ENCODE data around the gene CCT2. TPM values are rescaled to one million over a fixed set of nuclear protein-coding genes. Genes with fewer than 3 reads are reported as not detected.
"Not testable (repeated sequence)": the region's sequence is repeated elsewhere in the genome, so short reads cannot be mapped to it uniquely, and the experiment has no call there.

CCT2 gene
- total RNA-seq, 1 donor from 2014 or later, result 297 TPM

GRCh38 chr12:69583203-69583602, 2.1 kb upstream of the CCT2 start:
- no peak for DNase-seq (ENCODE audit: low read depth)

DNA sequence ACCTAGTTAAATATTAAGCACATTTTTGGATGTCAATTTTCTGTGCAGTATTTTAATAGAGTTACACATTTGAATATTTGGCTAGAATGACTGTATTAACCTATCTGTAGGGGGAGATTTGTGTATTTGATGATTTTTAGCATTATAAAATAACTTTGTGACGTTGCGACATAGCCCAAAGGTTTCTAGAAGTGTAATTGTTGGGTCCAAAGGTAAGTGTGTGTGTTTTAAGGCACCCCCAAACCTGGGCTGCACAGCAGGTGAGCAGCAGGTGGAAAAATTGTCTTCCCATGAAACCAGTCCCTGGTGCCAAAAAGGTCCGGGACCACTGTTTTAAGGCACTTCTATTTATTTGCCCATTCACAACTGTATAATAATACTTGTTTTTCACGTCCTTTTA, 3.3 kb downstream of the CCT2 start:
- DNase-seq (ENCODE audit: low read depth), result no peak

DNA sequence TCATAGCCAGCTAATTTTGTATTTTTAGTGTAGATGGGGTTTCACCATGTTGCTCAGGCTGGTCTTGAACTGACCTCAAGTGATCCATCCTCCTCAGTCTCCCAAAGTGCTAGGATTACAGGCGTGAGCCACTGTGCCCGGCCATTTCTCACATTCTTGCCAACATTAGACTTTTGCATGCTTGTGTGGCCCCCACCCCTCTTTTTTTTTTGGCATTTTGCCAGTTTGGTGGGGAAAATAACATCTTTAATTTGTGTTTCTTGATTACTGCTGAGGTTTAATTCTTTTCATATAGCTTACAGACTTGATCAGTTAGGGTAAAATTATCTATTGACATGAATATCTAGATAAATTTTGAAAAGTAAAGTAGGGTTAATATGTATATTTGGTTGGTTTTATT, 3.8 kb downstream of the CCT2 start:
- no peak for DNase-seq (ENCODE audit: low read depth)

- DNase-seq (ENCODE audit: low read depth), result no peak
These were observed 10.4 kb downstream of the CCT2 start for GRCh38 chr12:69595689-69596088.

DNA sequence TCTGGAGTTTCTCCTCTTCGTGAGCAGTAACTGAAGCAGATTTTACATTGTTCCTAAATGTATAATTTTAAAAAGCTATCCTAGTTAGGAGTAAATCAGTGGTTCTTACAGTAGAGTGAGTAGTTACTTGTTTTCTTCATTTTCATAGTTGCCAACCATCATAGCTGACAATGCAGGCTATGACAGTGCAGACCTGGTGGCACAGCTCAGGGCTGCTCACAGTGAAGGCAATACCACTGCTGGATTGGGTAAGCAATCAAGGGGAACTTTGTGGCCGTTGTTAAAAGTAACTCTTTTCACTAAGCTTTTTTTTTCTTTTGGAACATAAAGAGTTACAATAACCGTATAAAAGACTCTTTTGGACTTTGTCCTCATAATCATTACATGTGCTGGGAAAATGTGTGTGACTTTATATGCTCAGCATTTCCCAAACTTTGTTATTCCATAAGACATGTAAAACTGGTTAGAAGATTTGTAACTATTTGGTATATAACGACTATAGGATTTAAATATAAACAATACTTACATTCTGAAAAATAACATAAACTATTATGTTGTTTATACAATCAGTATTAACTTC, 13.0 kb downstream of the CCT2 start:
- DNase-seq (ENCODE audit: low read depth), result no peak

- DNase-seq (ENCODE audit: low read depth), result no peak
These were observed 15.5 kb downstream of the CCT2 start for GRCh38 chr12:69600804-69601203.

DNA sequence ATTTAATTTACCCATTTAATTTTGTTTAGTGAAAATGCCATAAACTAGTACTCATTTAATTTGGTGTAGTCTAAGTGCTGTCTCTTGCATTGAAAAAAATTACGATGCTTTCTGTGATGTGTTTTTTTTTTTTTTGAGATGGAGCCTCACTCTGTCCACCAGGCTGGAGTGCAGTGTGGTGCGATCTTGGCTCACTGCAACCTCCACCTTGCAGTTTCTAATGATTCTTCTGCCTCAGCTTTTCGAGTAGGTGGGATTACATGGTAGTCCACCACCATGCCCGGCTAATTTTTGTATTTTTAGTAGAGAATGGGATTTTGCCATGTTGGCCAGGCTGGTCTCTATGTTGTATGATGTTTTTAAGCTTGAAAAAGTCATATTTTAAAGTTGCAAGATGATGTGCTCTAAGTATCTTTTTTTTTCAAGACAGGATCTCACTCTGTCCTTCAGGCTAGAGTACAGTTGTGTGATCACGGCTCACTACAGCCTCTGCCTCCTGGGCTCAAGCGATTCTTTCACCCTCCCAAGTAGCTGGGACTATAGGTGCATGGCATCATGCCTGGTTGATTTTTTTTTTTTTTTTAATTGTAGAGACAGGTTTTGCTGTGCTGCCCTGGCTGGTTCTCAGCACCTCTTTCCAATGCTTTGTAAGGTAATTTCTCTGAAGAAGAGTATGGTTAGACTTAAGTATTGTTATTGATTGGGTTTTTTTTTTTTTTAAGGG, 16.9 kb downstream of the CCT2 start:
- DNase-seq (ENCODE audit: low read depth), result no peak

DNA sequence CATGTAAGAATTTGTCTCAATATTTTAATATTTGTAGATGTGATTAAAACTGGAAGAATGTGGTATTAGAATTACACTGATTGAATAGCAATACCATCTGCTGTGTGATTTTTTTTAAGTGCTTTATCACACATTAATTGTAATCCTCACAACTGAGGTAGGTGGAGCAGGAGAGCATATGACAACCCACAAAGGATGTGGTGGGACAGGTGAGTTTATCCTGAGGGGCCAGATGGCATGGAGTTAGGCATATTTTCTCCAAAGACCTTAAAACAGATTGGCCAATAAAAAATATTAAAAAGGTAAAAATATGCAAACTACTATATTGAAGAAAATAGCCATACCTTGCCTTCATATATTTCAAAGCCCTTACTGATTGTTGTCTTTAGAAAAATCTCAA, 17.7 kb downstream of the CCT2 start:
- no peak for DNase-seq (ENCODE audit: low read depth)

DNA sequence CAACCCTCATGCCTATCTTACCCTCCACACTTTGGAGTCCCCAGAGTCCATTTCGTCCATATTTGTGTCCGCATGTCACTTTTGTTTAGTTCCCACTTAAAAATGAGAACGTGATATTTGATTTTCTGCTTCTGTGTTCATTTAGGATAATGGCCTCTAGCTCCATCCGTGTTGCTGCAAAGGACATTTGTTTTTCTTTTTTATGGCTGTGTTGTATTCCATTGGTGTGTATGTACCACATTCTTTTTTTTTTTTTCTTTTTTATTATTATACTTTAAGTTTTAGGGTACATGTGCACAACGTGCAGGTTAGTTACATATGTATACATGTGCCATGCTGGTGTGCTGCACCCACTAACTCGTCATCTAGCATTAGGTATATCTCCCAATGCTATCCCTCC, 18.3 kb downstream of the CCT2 start:
- DNase-seq (ENCODE audit: low read depth), result not testable (repeated sequence)

- not testable (repeated sequence) for DNase-seq (ENCODE audit: low read depth)
These were observed 19.0 kb downstream of the CCT2 start for GRCh38 chr12:69604275-69604674.

DNA sequence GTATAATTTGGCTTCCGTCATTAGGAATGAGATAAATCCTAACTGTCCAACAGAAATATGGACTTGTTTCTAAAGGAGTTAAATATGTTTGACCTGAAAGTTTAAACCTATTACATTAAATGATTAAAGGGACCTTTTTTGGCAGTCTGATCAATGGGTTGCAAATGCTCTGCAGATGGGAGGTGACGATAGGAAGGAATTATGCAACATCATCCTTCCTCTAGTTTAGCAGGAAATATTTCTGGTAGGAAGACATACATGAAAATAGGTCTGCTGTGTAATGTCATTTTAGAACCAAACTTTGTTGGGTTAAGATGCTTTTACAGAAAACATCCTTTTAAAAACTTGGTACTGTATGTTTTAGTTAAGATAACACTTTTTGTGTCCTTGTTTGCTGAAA, 22.9 kb downstream of the CCT2 start:
- DNase-seq (ENCODE audit: low read depth), result no peak

- no peak for DNase-seq (ENCODE audit: low read depth)
These were observed 24.9 kb downstream of the CCT2 start for GRCh38 chr12:69610126-69610525.

- DNase-seq (ENCODE audit: low read depth), result no peak
These were observed 25.5 kb downstream of the CCT2 start, which contains the start of gene LRRC10 for GRCh38 chr12:69610729-69611128. TSS of gene LRRC10 (minus strand) at chr12:69610907. CDS start at chr12:69610838, 69 bp downstream.

GRCh38 chr12:69613351-69613750, 28.1 kb downstream of the CCT2 start:
- peak; percentile 74 for DNase-seq (ENCODE audit: low read depth)

- DNase-seq (ENCODE audit: low read depth), result no peak
These were observed 30.8 kb downstream of the CCT2 start for GRCh38 chr12:69616025-69616424.

DNA sequence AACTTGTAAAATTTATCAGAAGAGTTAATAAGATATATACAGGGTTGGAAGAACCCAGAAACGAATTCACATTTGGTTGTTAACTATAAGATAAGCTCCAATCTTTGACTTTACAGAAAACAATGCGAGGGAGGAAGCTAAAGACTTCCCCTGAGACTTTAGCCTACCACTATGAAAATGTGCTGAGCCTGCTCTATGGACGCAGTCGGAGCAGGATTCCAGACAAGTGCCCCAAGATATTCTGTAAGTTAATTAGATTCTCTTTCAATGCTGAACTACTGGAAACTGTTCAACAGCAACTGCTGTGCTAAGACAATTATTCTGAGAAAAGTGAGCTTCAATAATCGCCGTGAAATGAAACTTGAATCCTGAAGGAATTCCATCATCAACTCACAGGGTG, 33.8 kb downstream of the CCT2 start:
- no peak for DNase-seq (ENCODE audit: low read depth)

DNA sequence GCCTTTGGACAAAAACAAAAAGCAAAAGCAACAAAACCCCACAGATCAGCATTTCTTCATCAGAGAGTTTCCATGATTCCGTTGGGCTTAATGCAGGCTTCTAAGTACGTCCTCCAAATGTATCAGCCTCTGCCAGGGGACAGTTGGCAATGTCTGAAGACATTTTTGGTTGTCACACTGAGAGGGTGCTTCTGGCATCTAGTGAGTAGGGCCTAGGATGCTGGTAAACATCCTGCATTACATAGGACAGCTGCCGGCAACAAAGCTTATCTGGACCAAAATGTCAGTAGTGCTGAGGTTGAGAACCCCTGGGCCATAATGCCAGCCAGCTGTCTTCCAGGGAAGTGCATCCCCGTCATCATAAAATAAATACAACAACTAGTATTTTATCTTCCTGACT, 34.8 kb downstream of the CCT2 start:
- DNase-seq (ENCODE audit: low read depth), result no peak

DNA sequence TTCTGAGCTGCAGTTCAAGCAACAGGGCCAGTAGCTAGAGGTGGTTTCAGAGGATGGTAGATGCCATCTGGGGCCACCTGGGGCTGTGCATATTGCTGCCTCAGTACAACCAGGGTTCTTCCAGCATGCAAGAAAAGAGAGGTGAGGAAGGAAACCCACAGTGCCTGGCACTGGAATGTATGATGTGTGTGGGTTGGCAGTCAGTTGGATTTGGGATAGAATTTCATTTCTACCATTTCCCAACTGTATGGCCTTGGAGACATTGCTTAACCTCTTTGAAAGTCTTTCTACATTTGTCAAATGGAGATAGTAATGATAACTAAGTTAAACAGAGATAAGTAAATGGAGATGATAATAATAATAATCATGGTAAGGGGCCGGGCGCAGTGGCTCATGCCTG, 35.7 kb downstream of the CCT2 start:
- no peak for DNase-seq (ENCODE audit: low read depth)

- no peak for DNase-seq (ENCODE audit: low read depth)
These were observed 36.3 kb downstream of the CCT2 start for GRCh38 chr12:69621551-69621950.

GRCh38 chr12:69623970-69624369, 38.7 kb downstream of the CCT2 start:
- DNase-seq (ENCODE audit: low read depth), result no peak

- no peak for DNase-seq (ENCODE audit: low read depth)
These were observed 42.2 kb downstream of the CCT2 start for GRCh38 chr12:69627501-69627900.

DNA sequence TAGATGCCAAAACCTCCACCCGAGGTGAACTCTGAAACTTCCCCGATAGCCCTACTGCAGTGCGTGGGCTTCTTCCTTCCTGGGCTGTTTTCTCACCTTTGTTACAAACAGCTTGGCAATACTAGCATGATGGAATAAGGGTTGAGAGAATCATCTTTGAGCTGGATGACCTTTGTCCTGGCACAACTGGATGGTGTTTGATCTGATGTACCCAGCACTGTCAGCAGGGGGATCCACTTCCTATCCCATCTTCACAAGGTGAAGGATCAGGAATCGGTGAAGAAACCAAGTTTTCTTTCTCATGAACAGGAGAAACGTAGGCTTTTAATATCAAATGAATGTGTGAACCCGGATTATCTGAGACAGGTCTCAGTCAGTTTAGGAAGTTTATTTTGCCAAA, 44.9 kb downstream of the CCT2 start:
- no peak for DNase-seq (ENCODE audit: low read depth)

DNA sequence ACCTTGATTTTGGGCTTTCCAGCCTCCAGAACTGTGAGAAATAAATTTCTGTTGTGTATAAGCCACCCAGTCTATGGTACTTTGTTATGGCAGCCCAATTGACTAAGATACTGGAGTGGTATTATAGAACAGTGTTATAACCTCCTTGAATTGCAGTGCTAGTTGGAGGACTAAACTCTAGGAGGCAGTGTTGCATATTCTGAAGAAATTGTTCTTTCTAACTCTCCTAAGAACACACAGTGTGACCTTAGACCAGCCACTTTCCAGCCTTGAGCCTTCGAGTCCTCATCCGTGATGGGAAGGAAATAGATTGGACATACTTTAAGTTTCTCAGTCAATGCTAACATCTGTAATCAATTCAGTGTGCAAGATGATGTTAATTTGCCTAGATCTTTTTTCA, 47.8 kb downstream of the CCT2 start:
- no peak for DNase-seq (ENCODE audit: low read depth)

All from myocyte (in vitro differentiated cells).